Naive B cell (primary cell): ENCODE measurements around the gene CSF2. TPM values are rescaled to one million over a fixed set of nuclear protein-coding genes. Genes with fewer than 3 reads are reported as not detected.
A peak's percentile ranks its signal among the peaks of the same experiment; 100 is the strongest.

Experiments used
- ATAC-seq, 2 donors: fragments of 150-1000 bp; cut with Tn5 transposase; 2 replicates each; pipeline ENCODE4 v1.10.0; 2021; ENCODE audit warnings: low read depth in 2 of 2, mild to moderate bottlenecking in 2 of 2, moderate library complexity in 2 of 2
- DNase-seq: peaks from one replicate; pipeline ENCODE4 v3.0.0; 2022
- H3K27ac Mint-ChIP-seq, 6 donors: one replicate each; pipeline ENCODE4 v1.8.0; 2020 to 2022; ENCODE audit warnings: mild to moderate bottlenecking in 6 of 6, mixed read lengths in 6 of 6, moderate library complexity in 5 of 6, inconsistent platforms in 2 of 6
- H3K27me3 Mint-ChIP-seq, 3 donors: one replicate each; pipeline ENCODE4 v1.8.0; 2021 to 2022; ENCODE audit warnings: mixed read lengths in 3 of 3, mild to moderate bottlenecking in 1 of 3
- H3K36me3 Mint-ChIP-seq, 2 donors: one replicate each; pipeline ENCODE4 v1.8.0; 2020 to 2022; ENCODE audit warnings: mixed read lengths in 2 of 2, inconsistent platforms in 1 of 2, mild to moderate bottlenecking in 1 of 2
- H3K4me1 Mint-ChIP-seq, 3 donors: one replicate each; pipeline ENCODE4 v1.8.0; 2020 to 2022; ENCODE audit warnings: mixed read lengths in 3 of 3, inconsistent platforms in 1 of 3, mild to moderate bottlenecking in 1 of 3, moderate library complexity in 1 of 3
- H3K4me3 Mint-ChIP-seq, 8 donors: one replicate each; pipeline ENCODE4 v1.8.0; 2020 to 2022; ENCODE audit warnings: mild to moderate bottlenecking in 8 of 8, mixed read lengths in 8 of 8, moderate library complexity in 8 of 8, inconsistent platforms in 2 of 8
- H3K9me3 Mint-ChIP-seq, 7 donors: one replicate each; pipeline ENCODE4 v1.8.0; 2020 to 2022; ENCODE audit warnings: mixed read lengths in 7 of 7, mild to moderate bottlenecking in 5 of 7, inconsistent platforms in 2 of 7, moderate library complexity in 1 of 7
- polyA plus RNA-seq, 6 donors: library from polyadenylated mRNA; unstranded; fragments of 300-500 nt; fragmentation: Illumina TruSeq; gene quantifications; one replicate each; pipeline ENCODE4 v1.2.3, GENCODE V29; 2021; ENCODE audit warnings: low read depth in 6 of 6

The CSF2 gene
- polyA plus RNA-seq, 6 donors from 2014 or later: not detected

- Mint-ChIP-seq H3K4me3 (no peak overlapping the region), H3K9me3 (no peaks in the 10 kb centered on the region), H3K36me3 (no peaks in the 10 kb centered on the region), H3K27me3 (no peaks in the 10 kb centered on the region), H3K4me1 (no peaks in the 10 kb centered on the region), H3K27ac (peak overlapping the region in 3 of 6 donors; percentile 37 to 63 (median 42))
- ATAC-seq (no peak), DNase-seq (no peak)
Measured at GRCh38 chr5:132076983-132077382, 3.4 kb downstream of the CSF2 start.

- DNase-seq (no peak), ATAC-seq (no peak)
- Mint-ChIP-seq H3K36me3 (no peaks in the 10 kb centered on the region), H3K4me1 (no peaks in the 10 kb centered on the region), H3K27me3 (no peaks in the 10 kb centered on the region), H3K27ac (no peak overlapping the region), H3K4me3 (no peak overlapping the region), H3K9me3 (no peaks in the 10 kb centered on the region)
Measured at GRCh38 chr5:132079081-132079480, 5.5 kb downstream of the CSF2 start.

- no peak for ATAC-seq
- H3K4me1 Mint-ChIP-seq: no peaks in the 10 kb centered on the region
- no peaks in the 10 kb centered on the region for H3K9me3 Mint-ChIP-seq
- DNase-seq: no peak
- peak overlapping the region in 1 of 6 donors; percentile 76 for H3K27ac Mint-ChIP-seq
- no peaks in the 10 kb centered on the region for H3K36me3 Mint-ChIP-seq
- H3K27me3 Mint-ChIP-seq: no peaks in the 10 kb centered on the region
- no peak overlapping the region for H3K4me3 Mint-ChIP-seq
Measured at GRCh38 chr5:132079619-132080018, 6.0 kb downstream of the CSF2 start.

- no peak for ATAC-seq
- Mint-ChIP-seq H3K9me3 (no peaks in the 10 kb centered on the region), H3K27ac (peak overlapping the region in 1 of 6 donors; percentile 44), H3K4me3 (no peak overlapping the region), H3K36me3 (no peaks in the 10 kb centered on the region), H3K27me3 (no peaks in the 10 kb centered on the region), H3K4me1 (no peaks in the 10 kb centered on the region)
- no peak for DNase-seq
Measured at GRCh38 chr5:132080595-132080994, 7.0 kb downstream of the CSF2 start.

GRCh38 chr5:132081458-132081857, 7.9 kb downstream of the CSF2 start:
- Mint-ChIP-seq H3K9me3 (no peaks in the 10 kb centered on the region), H3K27ac (peak overlapping the region in 1 of 6 donors; percentile 37), H3K4me1 (no peaks in the 10 kb centered on the region), H3K36me3 (no peaks in the 10 kb centered on the region), H3K27me3 (no peaks in the 10 kb centered on the region), H3K4me3 (no peak overlapping the region)
- no peak for DNase-seq
- no peak for ATAC-seq

- Mint-ChIP-seq H3K9me3 (no peaks in the 10 kb centered on the region), H3K27me3 (no peaks in the 10 kb centered on the region), H3K4me3 (no peak overlapping the region), H3K27ac (no peak overlapping the region), H3K36me3 (no peaks in the 10 kb centered on the region), H3K4me1 (no peaks in the 10 kb centered on the region)
- no peak for DNase-seq
- no peak for ATAC-seq
Measured at GRCh38 chr5:132082329-132083023, 8.9 kb downstream of the CSF2 start.

- no peak overlapping the region for H3K4me3 Mint-ChIP-seq
Measured at GRCh38 chr5:132083071-132083678, 9.6 kb downstream of the CSF2 start.

GRCh38 chr5:132085686-132086085, 12.1 kb downstream of the CSF2 start:
- ATAC-seq (no peak), DNase-seq (no peak)
- no peak overlapping the region for H3K4me3 Mint-ChIP-seq
- H3K27me3 Mint-ChIP-seq: no peaks in the 10 kb centered on the region
- no peaks in the 10 kb centered on the region for H3K9me3 Mint-ChIP-seq
- no peaks in the 10 kb centered on the region for H3K36me3 Mint-ChIP-seq
- H3K27ac Mint-ChIP-seq: no peak overlapping the region
- H3K4me1 Mint-ChIP-seq: no peaks in the 10 kb centered on the region

More at GRCh38 chr5:132083071-132083678, 9.6 kb downstream of the CSF2 start:
- Mint-ChIP-seq H3K9me3 (no peaks in the 10 kb centered on the region), H3K27ac (no peak overlapping the region), H3K4me1 (no peaks in the 10 kb centered on the region), H3K27me3 (no peaks in the 10 kb centered on the region), H3K36me3 (no peaks in the 10 kb centered on the region)
- ATAC-seq (no peak), DNase-seq (no peak)

GRCh38 chr5:132086277-132086794, 12.7 kb downstream of the CSF2 start:
- Mint-ChIP-seq H3K9me3 (no peaks in the 10 kb centered on the region), H3K27ac (no peak overlapping the region), H3K36me3 (no peaks in the 10 kb centered on the region), H3K27me3 (no peaks in the 10 kb centered on the region), H3K4me3 (no peak overlapping the region), H3K4me1 (no peaks in the 10 kb centered on the region)
- DNase-seq (no peak), ATAC-seq (no peak)

GRCh38 chr5:132087176-132087575, 13.6 kb downstream of the CSF2 start:
- Mint-ChIP-seq H3K9me3 (no peaks in the 10 kb centered on the region), H3K27me3 (no peaks in the 10 kb centered on the region), H3K4me3 (no peak overlapping the region), H3K27ac (no peak overlapping the region), H3K36me3 (no peaks in the 10 kb centered on the region), H3K4me1 (no peaks in the 10 kb centered on the region)
- ATAC-seq: no peak
- DNase-seq: no peak

- no peaks in the 10 kb centered on the region for H3K4me1 Mint-ChIP-seq
- H3K27me3 Mint-ChIP-seq: no peaks in the 10 kb centered on the region
- H3K4me3 Mint-ChIP-seq: no peak overlapping the region
- ATAC-seq: no peak
- no peaks in the 10 kb centered on the region for H3K9me3 Mint-ChIP-seq
- no peak overlapping the region for H3K27ac Mint-ChIP-seq
- no peak for DNase-seq
- no peaks in the 10 kb centered on the region for H3K36me3 Mint-ChIP-seq
Measured at GRCh38 chr5:132087661-132088060, 14.1 kb downstream of the CSF2 start.

GRCh38 chr5:132089363-132089762, 15.8 kb downstream of the CSF2 start:
- no peak overlapping the region for H3K27ac Mint-ChIP-seq
- H3K9me3 Mint-ChIP-seq: peaks cover 0 to 2% (median 0%) of the 10 kb centered on the region in 7 donors
- H3K4me1 Mint-ChIP-seq: peaks cover 0 to 8% (median 8%) of the 10 kb centered on the region in 3 donors
- no peaks in the 10 kb centered on the region for H3K36me3 Mint-ChIP-seq
- no peak for ATAC-seq
- H3K27me3 Mint-ChIP-seq: peaks cover 0 to 9% (median 8%) of the 10 kb centered on the region in 3 donors
- H3K4me3 Mint-ChIP-seq: no peak overlapping the region
- no peak for DNase-seq

GRCh38 chr5:132090107-132090506, 16.5 kb downstream of the CSF2 start:
- Mint-ChIP-seq H3K4me1 (peaks cover 2 to 14% (median 12%) of the 10 kb centered on the region in 3 donors), H3K36me3 (no peaks in the 10 kb centered on the region), H3K27ac (no peak overlapping the region), H3K4me3 (no peak overlapping the region), H3K9me3 (peaks cover 0 to 2% (median 0%) of the 10 kb centered on the region in 7 donors), H3K27me3 (peaks cover 0 to 10% (median 10%) of the 10 kb centered on the region in 3 donors)
- DNase-seq (no peak), ATAC-seq (no peak)

- H3K27ac Mint-ChIP-seq: no peak overlapping the region
- no peak for ATAC-seq
- DNase-seq: no peak
- no peaks in the 10 kb centered on the region for H3K36me3 Mint-ChIP-seq
- peaks cover 0 to 18% (median 10%) of the 10 kb centered on the region in 3 donors for H3K27me3 Mint-ChIP-seq
- peaks cover 4 to 22% (median 19%) of the 10 kb centered on the region in 3 donors for H3K4me1 Mint-ChIP-seq
- H3K4me3 Mint-ChIP-seq: peak overlapping the region in 1 of 8 donors; percentile 37
- H3K9me3 Mint-ChIP-seq: peaks cover 0 to 2% (median 0%) of the 10 kb centered on the region in 7 donors
Measured at GRCh38 chr5:132093271-132093670, 19.7 kb downstream of the CSF2 start.
